Smooth muscle cell (in vitro differentiated cells): ENCODE data around the gene ST3GAL4. TPM values are rescaled to one million over a fixed set of nuclear protein-coding genes. Genes with fewer than 3 reads are reported as not detected.
A peak's percentile ranks its signal among the peaks of the same experiment; 100 is the strongest.

Source experiments
- DNase-seq: peaks from one replicate; lab custom pipeline; 2025; ENCODE audit not compliant: unreplicated experiment; lab: John Stamatoyannopoulos, UW
- H2AFZ ChIP-seq: fragments of 200-600 bp; sonication (generic); 2 replicates; pipeline ENCODE4 v1.6.0; 2016; ENCODE audit warnings: antibody characterized with exemption, low read depth, mild to moderate bottlenecking
- H3F3A ChIP-seq: fragments of 200-600 bp; sonication (generic); 2 replicates; pipeline ENCODE4 v1.6.0; 2017; ENCODE audit warnings: antibody characterized with exemption, low read depth
- H3K27ac ChIP-seq: fragments of 200-600 bp; sonication (generic); 2 replicates; pipeline ENCODE4 v1.5.1; 2016; ENCODE audit warnings: low read depth, mild to moderate bottlenecking
- H3K27me3 ChIP-seq: fragments of 200-600 bp; sonication (generic); 2 replicates; pipeline ENCODE4 v1.6.1; 2016; ENCODE audit warnings: low read depth, mild to moderate bottlenecking
- H3K36me3 ChIP-seq: fragments of 200-600 bp; sonication (generic); 2 replicates; pipeline ENCODE4 v1.5.1; 2016; ENCODE audit warnings: low read depth
- H3K4me1 ChIP-seq: fragments of 200-600 bp; sonication (generic); 2 replicates; pipeline ENCODE4 v1.5.1; 2016; ENCODE audit warnings: low read depth
- H3K4me2 ChIP-seq: fragments of 200-600 bp; sonication (generic); 2 replicates; pipeline ENCODE4 v1.6.0; 2016; ENCODE audit warnings: mild to moderate bottlenecking
- H3K4me3 ChIP-seq: fragments of 200-600 bp; sonication (generic); 2 replicates; pipeline ENCODE4 v1.5.1; 2016; ENCODE audit warnings: mild to moderate bottlenecking
- H3K79me2 ChIP-seq: fragments of 200-600 bp; sonication (generic); 2 replicates; pipeline ENCODE4 v1.6.0; 2016; ENCODE audit warnings: low read depth, mild to moderate bottlenecking
- H3K9ac ChIP-seq: fragments of 200-600 bp; sonication (generic); 2 replicates; pipeline ENCODE4 v1.6.0; 2016; ENCODE audit warnings: low read depth
- H3K9me3 ChIP-seq: fragments of 200-600 bp; sonication (generic); replicated peaks from 2 replicates; pipeline ENCODE4 v1.5.1; 2016; ENCODE audit warnings: low read depth
- H4K20me1 ChIP-seq: fragments of 200-600 bp; sonication (generic); 2 replicates; pipeline ENCODE4 v1.6.0; 2016; ENCODE audit warnings: low read depth
- WGBS: methylation state at CpG from one replicate; pipeline ENCODE4 v1.1.7; 2016; ENCODE audit warnings: low lambda C conversion rate; 5-methylcytosine and 5-hydroxymethylcytosine counted together
- polyA plus RNA-seq: library from polyadenylated mRNA; unstranded; fragments of >200 nt; fragmentation: Nextera tagmentation; extraction: Ambion mirVana; gene quantifications from 2 replicates; pipeline ENCODE4 v1.2.1, GENCODE V29; 2016
- total RNA-seq: library from RNA; depleted of rRNA; stranded (reverse); fragments of >200 nt; gene quantifications from 2 replicates; pipeline ENCODE4 v1.2.3, GENCODE V29; 2014
- TF ChIP-seq, protein P1 (sequence below): fragments of 200-600 bp; sonication (generic); IDR thresholded peaks from 2 replicates; pipeline ENCODE4 v1.5.1; 2017; ENCODE audit warnings: borderline replicate concordance, mild to moderate bottlenecking, antibody characterized with exemption; ENCODE audit not compliant: insufficient read depth, poor library complexity, severe bottlenecking

The ST3GAL4 gene
- total and polyA plus RNA-seq, 2 experiments from 2014 or later, result 60.3 to 60.9 TPM

- H4K20me1 ChIP-seq, result no peaks in the 10 kb centered on the region
- H3K27me3 ChIP-seq, result no peaks in the 10 kb centered on the region
- peak overlapping the region; percentile 76 for H3K9ac ChIP-seq
- TF ChIP-seq, protein P1, sequence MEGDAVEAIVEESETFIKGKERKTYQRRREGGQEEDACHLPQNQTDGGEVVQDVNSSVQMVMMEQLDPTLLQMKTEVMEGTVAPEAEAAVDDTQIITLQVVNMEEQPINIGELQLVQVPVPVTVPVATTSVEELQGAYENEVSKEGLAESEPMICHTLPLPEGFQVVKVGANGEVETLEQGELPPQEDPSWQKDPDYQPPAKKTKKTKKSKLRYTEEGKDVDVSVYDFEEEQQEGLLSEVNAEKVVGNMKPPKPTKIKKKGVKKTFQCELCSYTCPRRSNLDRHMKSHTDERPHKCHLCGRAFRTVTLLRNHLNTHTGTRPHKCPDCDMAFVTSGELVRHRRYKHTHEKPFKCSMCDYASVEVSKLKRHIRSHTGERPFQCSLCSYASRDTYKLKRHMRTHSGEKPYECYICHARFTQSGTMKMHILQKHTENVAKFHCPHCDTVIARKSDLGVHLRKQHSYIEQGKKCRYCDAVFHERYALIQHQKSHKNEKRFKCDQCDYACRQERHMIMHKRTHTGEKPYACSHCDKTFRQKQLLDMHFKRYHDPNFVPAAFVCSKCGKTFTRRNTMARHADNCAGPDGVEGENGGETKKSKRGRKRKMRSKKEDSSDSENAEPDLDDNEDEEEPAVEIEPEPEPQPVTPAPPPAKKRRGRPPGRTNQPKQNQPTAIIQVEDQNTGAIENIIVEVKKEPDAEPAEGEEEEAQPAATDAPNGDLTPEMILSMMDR, result no peak
- H3K9me3 ChIP-seq, result no peaks in the 10 kb centered on the region
- peaks cover 5% of the 10 kb centered on the region for H3K79me2 ChIP-seq
- H3K4me2 ChIP-seq, result peak overlapping the region; percentile 75
- H3K4me1 ChIP-seq, result no peaks in the 10 kb centered on the region
- no peaks in the 10 kb centered on the region for H3K36me3 ChIP-seq
- 11% methylated on average over 9 of the region's 9 CpGs for WGBS
- no peak overlapping the region for H2AFZ ChIP-seq
- DNase-seq, result no peak
- H3K27ac ChIP-seq, result peak overlapping the region; percentile 97
- peaks cover 33% of the 10 kb centered on the region for H3F3A ChIP-seq
- no peak overlapping the region for H3K4me3 ChIP-seq
Observed at GRCh38 chr11:126318574-126319373, 36.7 kb upstream of the ST3GAL4 start.

- Histone ChIP-seq H3K9ac (peak overlapping the region; percentile 76), H3K4me1 (no peaks in the 10 kb centered on the region)
Observed at GRCh38 chr11:126319374-126319740, 36.1 kb upstream of the ST3GAL4 start.

GRCh38 chr11:126322996-126323395, 32.5 kb upstream of the ST3GAL4 start:
- Histone ChIP-seq H3K4me3 (no peak overlapping the region), H3K79me2 (peaks cover 5% of the 10 kb centered on the region), H3K9me3 (no peaks in the 10 kb centered on the region), H3K36me3 (no peaks in the 10 kb centered on the region), H3K27me3 (no peaks in the 10 kb centered on the region), H3K9ac (no peak overlapping the region), H3F3A (peaks cover 22% of the 10 kb centered on the region), H3K4me1 (no peaks in the 10 kb centered on the region), H2AFZ (no peak overlapping the region), H3K27ac (no peak overlapping the region), H4K20me1 (no peaks in the 10 kb centered on the region), H3K4me2 (no peak overlapping the region)
- WGBS, result 95% methylated on average over 3 of the region's 3 CpGs
- DNase-seq, result no peak
- TF ChIP-seq, protein P1, result no peak

More at GRCh38 chr11:126319374-126319740, 36.1 kb upstream of the ST3GAL4 start:
- Histone ChIP-seq H3K79me2 (peaks cover 5% of the 10 kb centered on the region), H3K4me2 (peak overlapping the region; percentile 49), H3K27ac (peak overlapping the region; percentile 97), H3K4me3 (no peak overlapping the region), H3K9me3 (no peaks in the 10 kb centered on the region), H2AFZ (no peak overlapping the region), H3K27me3 (no peaks in the 10 kb centered on the region), H3K36me3 (no peaks in the 10 kb centered on the region), H4K20me1 (no peaks in the 10 kb centered on the region), H3F3A (peaks cover 33% of the 10 kb centered on the region)
- DNase-seq, result no peak
- 56% methylated on average over 5 of the region's 5 CpGs for WGBS
- TF ChIP-seq, protein P1, result no peak
